ENCODE results near the gene TMEM92.

The TMEM92 gene

DNA sequence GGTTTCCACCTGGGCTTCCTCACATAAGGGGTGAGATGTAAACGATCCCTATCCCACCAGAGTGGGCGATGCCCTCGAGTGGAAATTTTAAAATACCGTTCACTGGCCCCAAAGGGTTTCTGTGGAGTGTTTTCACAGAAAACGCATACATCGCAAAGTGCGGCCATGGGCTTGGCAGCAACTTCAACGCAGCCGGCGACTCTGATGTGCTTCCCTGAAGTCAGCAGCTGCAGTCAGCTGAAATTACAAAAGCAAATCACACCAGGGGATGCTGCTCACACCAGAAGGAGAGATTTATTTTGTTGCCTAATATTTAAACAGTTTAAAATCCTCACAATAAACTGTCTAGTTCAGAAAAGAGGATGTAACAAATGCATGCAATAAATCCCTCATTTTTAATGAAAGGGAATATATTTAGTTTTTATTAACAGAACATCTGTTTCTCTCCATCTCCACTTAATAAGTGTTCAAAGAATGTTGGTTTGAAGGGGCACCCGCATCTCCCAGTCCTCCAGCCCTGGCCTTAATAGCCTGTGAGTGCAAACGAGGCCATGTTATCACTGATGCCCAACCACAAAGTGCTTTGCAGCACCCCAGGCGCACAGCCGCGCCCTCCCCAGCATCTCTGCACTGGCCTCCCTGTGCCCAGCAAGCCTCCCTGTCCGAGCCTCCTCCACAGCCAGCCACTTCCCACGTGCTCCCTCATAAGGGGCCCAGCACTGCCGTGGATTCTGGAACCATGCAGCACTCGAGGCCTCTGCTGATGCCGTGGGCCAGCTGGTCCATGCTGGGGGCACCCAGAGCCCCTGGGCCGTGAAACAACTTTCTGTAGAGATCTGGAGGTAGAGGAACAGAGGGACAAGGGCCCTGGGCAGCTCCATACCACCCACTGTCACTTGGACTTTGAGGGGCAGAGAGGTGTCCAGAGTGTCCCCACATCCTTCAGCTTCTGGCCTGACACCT is 54.4 kb downstream of the TMEM92 start:
- no peak for DNase-seq (ENCODE audit: low read depth, low spot score)

GRCh38 chr17:50329716-50330115 is 55.5 kb downstream of the TMEM92 start:
- no peak for DNase-seq (ENCODE audit: low read depth, low spot score)

- DNase-seq (ENCODE audit: low read depth, low spot score): no peak
These were observed 56.0 kb downstream of the TMEM92 start for GRCh38 chr17:50330151-50330775.
